Cerebellar nuclear complex (tissue), 1 donor: ENCODE data around the gene DMRT1.

ENCODE experiments used
- DNase-seq, 2 experiments: peaks; one replicate each; lab custom pipeline; 2025; lab: John Stamatoyannopoulos, UW

DMRT1 gene

GRCh38 chr9:922171-922570 lies 80.7 kb downstream of the DMRT1 start:
- DNase-seq: no peak

- no peak for DNase-seq
These were observed 81.2 kb downstream of the DMRT1 start for GRCh38 chr9:922731-923130.

DNA sequence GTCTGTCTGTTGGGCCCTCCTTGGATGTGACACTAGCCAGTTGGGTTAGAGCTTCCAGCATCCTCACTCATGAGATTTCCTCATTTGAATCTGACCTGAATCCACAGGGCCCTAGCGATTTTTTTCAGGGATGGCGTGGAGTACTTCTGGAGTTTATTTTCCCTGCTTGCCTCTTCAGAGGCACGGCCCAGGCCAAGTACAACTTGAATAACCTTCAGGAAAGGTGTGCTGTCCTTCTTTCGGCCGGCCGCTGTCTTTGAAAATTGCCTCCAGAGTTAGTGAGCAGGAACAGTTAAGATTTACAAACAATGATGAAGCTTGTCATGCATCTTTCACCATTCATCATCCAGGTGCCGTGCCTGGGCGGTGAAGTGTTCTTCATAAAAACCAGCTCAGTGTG lies 85.5 kb downstream of the DMRT1 start:
- DNase-seq: no peak

GRCh38 chr9:928363-929042 lies 87.0 kb downstream of the DMRT1 start:
- no peak for DNase-seq

- no peak for DNase-seq
These were observed 88.2 kb downstream of the DMRT1 start for GRCh38 chr9:929719-930118.

- no peak for DNase-seq
These were observed 91.9 kb downstream of the DMRT1 start for GRCh38 chr9:933356-933755.

DNA sequence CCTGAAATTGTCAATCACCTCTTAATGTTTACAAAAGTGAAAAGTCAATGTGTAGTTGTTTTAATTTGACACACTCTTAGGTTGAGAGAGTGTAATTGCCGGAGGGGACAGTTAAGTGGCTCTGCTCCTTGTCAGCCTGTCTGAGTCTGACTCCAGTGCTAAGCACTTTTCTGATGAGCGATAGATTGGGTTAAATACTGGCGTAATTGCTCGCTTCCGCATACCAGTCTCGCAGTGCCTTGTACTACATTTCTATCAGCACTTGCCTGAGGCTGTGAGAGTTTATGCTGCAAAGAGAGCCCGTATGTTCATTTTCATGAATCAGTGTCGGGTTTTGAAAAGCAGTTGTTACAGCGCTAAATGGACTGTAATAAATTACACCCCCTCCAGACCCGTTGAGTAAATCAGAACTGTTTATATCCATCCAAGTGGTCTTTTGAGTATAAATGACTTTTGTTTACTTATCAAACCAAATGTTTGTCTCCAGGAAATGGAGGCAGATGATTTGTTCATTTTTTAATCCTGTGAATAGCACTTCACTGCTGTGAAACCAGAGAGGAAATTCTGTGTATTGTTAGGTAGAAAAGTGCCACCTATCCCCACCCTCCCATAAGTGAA lies 94.0 kb downstream of the DMRT1 start:
- DNase-seq: no peak

DNA sequence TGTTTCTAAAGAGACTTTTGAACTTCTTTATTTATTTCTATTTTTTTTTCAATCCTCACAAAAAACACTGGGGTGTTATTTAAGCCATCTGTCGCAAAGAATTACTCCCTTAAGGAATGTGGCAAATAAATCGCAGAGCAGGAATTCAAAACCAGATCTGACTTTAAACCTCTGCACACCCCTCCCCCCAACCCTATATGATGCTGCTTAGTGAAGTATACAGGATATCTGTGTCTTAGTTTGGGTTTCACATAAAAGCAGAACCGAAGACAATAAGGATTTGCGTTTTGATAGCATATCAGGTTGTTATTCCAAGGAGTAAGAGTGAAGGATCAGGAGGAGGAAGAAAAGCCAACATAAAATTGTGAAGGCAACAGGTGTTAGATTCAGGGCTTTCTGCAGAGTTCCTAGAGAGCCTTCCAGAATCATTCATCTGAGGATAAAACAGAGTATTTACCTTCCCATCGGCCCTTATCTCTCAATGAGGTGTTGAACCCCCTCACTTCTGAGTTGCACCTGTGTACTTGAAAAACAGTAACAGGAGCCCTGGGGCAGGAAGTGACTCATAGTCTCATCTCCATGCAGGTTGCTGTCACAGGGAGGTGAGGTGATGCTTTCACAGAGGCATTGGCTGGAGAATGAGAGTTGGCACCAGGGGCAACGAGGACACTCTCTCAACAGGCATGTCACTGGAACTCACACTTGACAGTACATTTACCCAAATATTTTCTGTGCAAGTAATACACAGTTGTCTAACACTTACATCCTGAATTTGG lies 101.5 kb downstream of the DMRT1 start:
- DNase-seq: no peak

- no peak for DNase-seq
These were observed 106.5 kb downstream of the DMRT1 start for GRCh38 chr9:947985-948384.

DNA sequence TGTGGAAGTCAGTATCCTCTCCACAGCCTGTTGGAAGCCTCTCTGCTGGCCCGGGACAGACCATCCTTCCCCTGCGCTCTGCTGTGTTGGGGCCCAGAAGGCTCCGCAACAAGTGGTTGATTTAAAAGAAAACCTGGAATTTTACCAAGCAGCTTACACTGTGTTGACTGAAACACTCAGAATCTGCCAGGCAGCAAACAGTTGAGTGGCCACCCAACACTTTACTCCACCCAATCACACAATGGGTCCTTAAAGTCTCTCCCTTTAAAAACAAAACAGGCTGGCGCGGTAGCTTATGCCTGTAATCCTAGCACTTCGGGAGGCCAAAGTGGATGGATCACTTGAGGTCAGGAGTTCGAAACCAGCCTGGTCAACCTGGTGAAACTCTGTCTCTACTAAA lies 107.0 kb downstream of the DMRT1 start:
- DNase-seq: no peak

GRCh38 chr9:950139-950538 lies 108.6 kb downstream of the DMRT1 start:
- DNase-seq: no peak

- DNase-seq: no peak
These were observed 111.0 kb downstream of the DMRT1 start for GRCh38 chr9:952546-952945.

- DNase-seq: no peak
These were observed 117.6 kb downstream of the DMRT1 start for GRCh38 chr9:959105-959504.

DNA sequence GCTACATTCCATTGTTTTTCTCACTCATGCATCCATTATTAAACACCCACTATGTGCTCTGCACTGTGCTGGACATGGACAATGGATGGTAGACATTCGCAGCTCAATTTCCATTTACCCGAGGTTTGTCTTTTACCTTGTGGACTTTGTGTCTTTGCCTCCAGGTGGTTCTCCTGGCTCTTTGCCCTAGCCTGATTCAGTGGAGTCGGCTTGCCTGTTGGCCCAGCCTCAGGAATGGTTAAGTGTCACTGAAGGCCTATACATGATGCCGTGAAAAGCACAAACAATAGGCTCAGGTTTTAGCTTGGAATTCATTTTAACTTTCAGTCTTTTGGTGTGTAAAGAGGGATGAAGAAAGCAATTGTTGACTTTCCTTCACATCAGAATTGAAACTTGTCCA lies 118.4 kb downstream of the DMRT1 start:
- DNase-seq: no peak

DNA sequence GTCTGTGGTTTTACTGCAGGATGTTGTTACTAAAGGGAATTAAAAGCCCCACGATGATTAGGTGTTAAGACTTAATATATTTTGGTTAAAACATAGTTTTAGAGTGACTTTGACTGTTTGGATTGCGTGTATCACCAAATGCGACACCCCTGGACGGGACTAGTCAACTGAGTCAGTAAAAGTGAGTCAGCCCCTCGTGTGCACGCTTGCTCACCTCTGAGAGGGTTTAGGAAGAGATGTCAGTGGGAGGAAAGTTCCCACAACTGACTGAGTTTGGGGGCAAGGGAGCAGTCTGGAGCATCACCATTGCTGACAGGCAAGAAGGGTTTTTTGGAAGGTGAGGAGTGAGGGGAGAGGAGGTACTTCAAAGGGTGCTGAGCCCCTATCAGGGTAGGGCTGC lies 120.5 kb downstream of the DMRT1 start:
- no peak for DNase-seq

GRCh38 chr9:965497-965896 lies 124.0 kb downstream of the DMRT1 start:
- DNase-seq: no peak

DNA sequence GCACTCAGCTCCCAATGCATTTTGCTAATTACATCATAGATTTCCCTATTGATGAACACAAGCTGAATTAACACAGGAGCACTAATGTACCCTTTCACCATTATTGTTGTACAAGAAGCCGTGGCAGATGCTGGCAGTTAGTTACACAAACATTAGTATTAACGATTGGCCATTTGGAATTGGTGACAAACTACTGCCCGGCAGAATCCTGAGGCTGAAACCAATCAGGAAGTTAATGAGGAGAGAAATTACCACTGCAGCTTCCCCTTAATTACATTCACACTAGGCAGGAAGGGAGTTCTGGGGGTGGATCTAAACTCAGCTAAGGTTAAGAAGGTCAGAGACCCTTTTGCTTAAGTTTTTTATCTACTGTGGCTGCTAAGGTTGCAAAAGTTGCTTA lies 125.4 kb downstream of the DMRT1 start:
- no peak for DNase-seq

DNA sequence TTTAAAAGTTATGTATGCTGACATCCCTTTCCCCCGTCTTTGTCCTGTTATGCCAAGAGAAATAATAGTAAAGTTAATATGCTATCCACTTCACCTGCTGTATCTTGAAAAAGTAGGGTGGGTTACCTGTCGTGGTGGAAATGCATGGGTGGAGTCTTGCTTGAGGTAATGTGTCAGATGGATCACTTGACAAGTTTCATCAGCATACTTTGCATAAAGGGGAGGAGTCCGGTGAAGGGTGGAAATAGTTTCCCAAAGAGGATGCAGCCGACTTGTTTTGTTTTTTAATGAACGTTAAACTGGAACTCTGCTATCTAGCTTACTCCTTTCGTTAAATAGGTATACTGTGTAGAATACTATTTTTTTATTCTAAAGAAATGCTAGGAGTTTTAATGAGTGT lies 125.9 kb downstream of the DMRT1 start:
- DNase-seq: no peak

GRCh38 chr9:967903-968641 lies 126.6 kb downstream of the DMRT1 start:
- DNase-seq: no peak

GRCh38 chr9:969310-970150 lies 128.0 kb downstream of the DMRT1 start:
- no peak for DNase-seq

- DNase-seq: no peak
These were observed 128.9 kb downstream of the DMRT1 start for GRCh38 chr9:970151-970996.
